K562 (cell line): ENCODE results near the gene PPP1R16B. TPM values are rescaled to one million over a fixed set of nuclear protein-coding genes. Genes with fewer than 3 reads are reported as not detected.

Source experiments
- ATAC-seq: fragments of 200-7000 bp; cut with Tn5 transposase; 3 replicates; pipeline ENCODE4 v1.9.1; 2020; ENCODE audit warnings: moderate library complexity
- BruUV-seq: library from RNA; stranded (reverse); fragments of 400-500 nt; replicated peaks from 2 replicates; lab custom pipeline; 2021; lab: Mats Ljungman, UMichigan
- CTCF ChIA-PET: fragments of 300-600 bp; formaldehyde crosslinking; extraction: SDS; loops from one replicate; lab custom pipeline; 2021; ENCODE audit warnings: low intra/inter-chr PET ratio; lab: Yijun Ruan, JAX
- POLR2A ChIA-PET: fragments of 300-600, 350-650 bp; sonication (Branson Sonifier 250); formaldehyde crosslinking; extraction: SDS; loops from one replicate; lab custom pipeline; 2021; ENCODE audit warnings: antibody characterized with exemption, inconsistent platforms; lab: Yijun Ruan, JAX
- DNase-seq, 4 experiments: peaks; one replicate each; pipeline versions ENCODE4 v3.0.0 to v3.0.0-alpha.2; 2011 to 2018; ENCODE audit warnings: low spot score in 3 of 4, mixed read lengths in 3 of 4; ENCODE audit errors: extremely low read depth in 1 of 4
- FAIRE-seq: peaks from 2 replicates; lab custom pipeline; 2011; peaks lifted over from hg19 to GRCh38; lab: Jason Lieb, UNC
- H2AFZ ChIP-seq: 2 replicates; pipeline ENCODE4 v1.6.0; 2011; ENCODE audit warnings: low read depth, low read length, control low read depth, inconsistent platforms
- H3K27ac ChIP-seq: fragments of 200-600 bp; 3 replicates; pipeline ENCODE4 v1.8.0; 2011; ENCODE audit warnings: low read depth, mild to moderate bottlenecking, control low read depth, inconsistent platforms, low read length, moderate library complexity, mixed read lengths; ENCODE audit errors: extremely low read depth
- H3K27me3 ChIP-seq, 2 experiments: fragments of 300-600 bp in 1 of 2; 2 replicates in 1 of 2; 3 replicates in 1 of 2; pipeline versions ENCODE4 v1.6.0 to v1.8.0; 2011; ENCODE audit warnings: inconsistent platforms in 2 of 2, low read length in 2 of 2, mild to moderate bottlenecking in 1 of 2, mixed read lengths in 1 of 2, moderate library complexity in 1 of 2; ENCODE audit not compliant: control insufficient read depth in 2 of 2, insufficient read depth in 2 of 2
- H3K36me3 ChIP-seq: fragments of 300-600 bp; 3 replicates; pipeline ENCODE4 v1.8.0; 2011; ENCODE audit warnings: mild to moderate bottlenecking, low read length, inconsistent platforms; ENCODE audit not compliant: control insufficient read depth, insufficient read depth
- H3K4me1 ChIP-seq, 2 experiments: fragments of 200-600 bp in 1 of 2; replicated peaks in 1 of 2; 2 replicates in 1 of 2; 3 replicates in 1 of 2; pipeline versions ENCODE4 v1.5.1 to v1.8.0; 2011; ENCODE audit warnings: inconsistent platforms in 2 of 2, low read length in 2 of 2, mild to moderate bottlenecking in 1 of 2, mixed read lengths in 1 of 2, moderate library complexity in 1 of 2; ENCODE audit not compliant: control insufficient read depth in 2 of 2, insufficient read depth in 2 of 2
- H3K4me2 ChIP-seq: 2 replicates; pipeline ENCODE4 v1.6.1; 2011; ENCODE audit warnings: low read length, control low read depth, inconsistent platforms, mixed read lengths; ENCODE audit not compliant: insufficient read depth
- H3K4me3 ChIP-seq: fragments of 200-600 bp; sonication (generic), shearing (Covaris generic); 2 replicates; pipeline ENCODE4 v1.5.1; 2016; ENCODE audit warnings: control low read depth, inconsistent platforms
- H3K79me2 ChIP-seq: fragments of 200-600 bp; 3 replicates; pipeline ENCODE4 v1.8.0; 2011; ENCODE audit warnings: low read length, inconsistent platforms; ENCODE audit not compliant: control insufficient read depth, insufficient read depth
- H3K9ac ChIP-seq, 2 experiments: 2 replicates each; pipeline versions ENCODE4 v1.6.0 to v1.6.1; 2011; ENCODE audit warnings: low read depth in 2 of 2, low read length in 2 of 2, control low read depth in 1 of 2, inconsistent platforms in 1 of 2, mild to moderate bottlenecking in 1 of 2, mixed read lengths in 1 of 2; ENCODE audit not compliant: insufficient read depth in 1 of 2
- H3K9me1 ChIP-seq: one replicate; pipeline ENCODE4 v1.6.0; 2011; ENCODE audit warnings: inconsistent platforms, mild to moderate bottlenecking, low read length, moderate library complexity; ENCODE audit not compliant: control insufficient read depth, insufficient read depth
- H3K9me3 ChIP-seq: replicated peaks from 2 replicates; pipeline ENCODE4 v1.5.1; 2011; ENCODE audit warnings: low read depth, low read length, inconsistent platforms; ENCODE audit not compliant: control insufficient read depth, insufficient read depth
- H4K20me1 ChIP-seq: replicated peaks from 2 replicates; pipeline ENCODE4 v1.6.1; 2011; ENCODE audit warnings: low read length, inconsistent platforms, mixed read lengths; ENCODE audit not compliant: control insufficient read depth, insufficient read depth
- ARID1B ChIP-seq: fragments of 450-650 bp; IDR thresholded peaks from 2 replicates; pipeline ENCODE4 v1.6.1; 2016; ENCODE audit warnings: antibody characterized with exemption, mild to moderate bottlenecking, inconsistent platforms
- EP300 ChIP-seq: IDR thresholded peaks from 2 replicates; pipeline ENCODE4 v1.6.1; 2012; ENCODE audit warnings: low read length, improper control_type of control experiment
- IFI16 ChIP-seq: fragments of 250-450 bp; sonication (Bioruptor Pico); IDR thresholded peaks from 2 replicates; pipeline ENCODE4 v2.1.2; 2022; ENCODE audit warnings: mild to moderate bottlenecking, inconsistent platforms
- IRF1 ChIP-seq: sonication (generic); formaldehyde crosslinking; IDR thresholded peaks from 2 replicates; pipeline ENCODE4 v1.8.0; 2022; ENCODE audit warnings: missing genetic modification reagents, mild to moderate bottlenecking, borderline replicate concordance
- KLF16 ChIP-seq: IDR thresholded peaks from 2 replicates; pipeline ENCODE4 v1.6.1; 2016; ENCODE audit warnings: antibody characterized with exemption
- MTA3 ChIP-seq: fragments of 450-650 bp; formaldehyde crosslinking; IDR thresholded peaks from 2 replicates; pipeline ENCODE4 v1.6.1; 2017; ENCODE audit warnings: mild to moderate bottlenecking, borderline replicate concordance
- POU5F1 ChIP-seq: fragments of 150-350 bp; IDR thresholded peaks from 2 replicates; pipeline ENCODE4 v1.6.1; 2014; ENCODE audit warnings: borderline replicate concordance, low read length, low read depth, mild to moderate bottlenecking; ENCODE audit not compliant: partially characterized antibody
- RBM39 ChIP-seq: fragments of 200-400 bp; formaldehyde crosslinking; optimal IDR thresholded peaks from 2 replicates; pipeline ENCODE3; 2018; ENCODE audit warnings: low read depth, low read length
- RFX1 ChIP-seq: fragments of 450-650 bp; IDR thresholded peaks from 2 replicates; pipeline ENCODE4 v1.6.1; 2016; ENCODE audit warnings: mild to moderate bottlenecking, moderate library complexity
- SETDB1 ChIP-seq: IDR thresholded peaks from one replicate; pipeline ENCODE4 v1.6.1; 2012; ENCODE audit warnings: low read length, control low read depth, inconsistent platforms
- SMARCA4 ChIP-seq: fragments of 450-650 bp; IDR thresholded peaks from 2 replicates; pipeline ENCODE4 v1.6.1; 2016
- TAL1 ChIP-seq: fragments of 450-650 bp; IDR thresholded peaks from 2 replicates; pipeline ENCODE4 v1.6.1; 2016; ENCODE audit warnings: mild to moderate bottlenecking
- TCF3 ChIP-seq: sonication (generic); formaldehyde crosslinking; IDR thresholded peaks from 2 replicates; pipeline ENCODE4 v1.4.0; 2020; ENCODE audit warnings: mild to moderate bottlenecking, missing genetic modification reagents
- ZNF197 ChIP-seq: fragments of 200-800 bp; sonication (Bioruptor generic); IDR thresholded peaks from 2 replicates; pipeline ENCODE4 v1.6.1; 2016; ENCODE audit warnings: low read depth, missing genetic modification characterization, missing compliant biosample characterization
- ZNF384 ChIP-seq: IDR thresholded peaks from 2 replicates; pipeline ENCODE4 v1.6.1; 2012; ENCODE audit warnings: low read depth, low read length, improper control_type of control experiment
- ZNF584 ChIP-seq: fragments of 200-800 bp; sonication (Bioruptor generic); IDR thresholded peaks from 2 replicates; pipeline ENCODE4 v1.6.1; 2016; ENCODE audit warnings: low read depth, mild to moderate bottlenecking, missing genetic modification characterization, missing compliant biosample characterization
- ZNF764 ChIP-seq: fragments of 250-450 bp; sonication (Bioruptor Pico); IDR thresholded peaks from 2 replicates; pipeline ENCODE4 v1.4.0; 2020; ENCODE audit warnings: low read depth, mild to moderate bottlenecking, moderate library complexity
- ZNF830 ChIP-seq: fragments of 250-450 bp; sonication (Bioruptor Pico); IDR thresholded peaks from 2 replicates; pipeline ENCODE4 v1.5.0; 2021; ENCODE audit warnings: mild to moderate bottlenecking
- WGBS: fragments of 100-300 bp; shearing (Covaris generic); methylation state at CpG from one replicate; pipeline ENCODE4 v1.1.6; 2016; ENCODE audit warnings: low coverage, mixed read lengths; ENCODE audit not compliant: insufficient coverage; ENCODE audit errors: missing lambda C conversion rate; 5-methylcytosine and 5-hydroxymethylcytosine counted together
- in situ Hi-C: fragments of 300-500 bp; cut with MboI; formaldehyde crosslinking; loops from 4 replicates; pipeline ENCODE4 v1.15.0; 2018; ENCODE audit warnings: inconsistent platforms, mixed read lengths
- intact Hi-C: fragments of 100-400 bp; cut with micrococcal nuclease; formaldehyde crosslinking; loops from 2 replicates; pipeline ENCODE4 v1.14.2; 2022
- polyA plus RNA-seq, 8 experiments: library from polyadenylated mRNA; depleted of rRNA in 4 of 8; stranded (reverse) in 5 of 8; unstranded in 3 of 8; fragments of >200 nt; fragmentation: Nextera tagmentation in 2 of 8; fragmentation: Illumina TruSeq in 1 of 8; extraction: Ambion mirVana in 2 of 8; extraction: Trizol in 1 of 8; gene quantifications; 2 replicates each; pipeline versions ENCODE4 v1.2.1 to v1.2.3, GENCODE V29; 2011 to 2014; ENCODE audit warnings: inconsistent platforms in 1 of 8, missing spikeins in 1 of 8
- total RNA-seq, 7 experiments: library from RNA; depleted of rRNA in 6 of 7; stranded (reverse); fragments of >200 nt in 6 of 7; fragmentation: Illumina TruSeq in 2 of 7; extraction: Trizol in 2 of 7; gene quantifications; 2 replicates each; pipeline versions ENCODE4 v1.2.1 to v1.2.3, GENCODE V29; 2011 to 2021; ENCODE audit warnings: low replicate concordance in 1 of 7
- TF ChIP-seq, protein P1 (sequence below): IDR thresholded peaks from 2 replicates; pipeline ENCODE4 v1.6.1; 2012; ENCODE audit warnings: low read depth, low read length, improper control_type of control experiment, borderline replicate concordance
- TF ChIP-seq, protein P2 (sequence below): fragments of 450-650 bp; conservative IDR thresholded peaks from 2 replicates; pipeline ENCODE4 v1.6.1; 2016; ENCODE audit warnings: missing genetic modification characterization, low read depth, mild to moderate bottlenecking, missing compliant biosample characterization, moderate library complexity

Gene PPP1R16B
- total and polyA plus RNA-seq, 9 of the 15 experiments (the other 6 are each of a cell fraction or from before 2014, with no cell fraction given), result 1.5 to 11.5 (median 6.8) TPM

- TF ChIP-seq, protein P1, sequence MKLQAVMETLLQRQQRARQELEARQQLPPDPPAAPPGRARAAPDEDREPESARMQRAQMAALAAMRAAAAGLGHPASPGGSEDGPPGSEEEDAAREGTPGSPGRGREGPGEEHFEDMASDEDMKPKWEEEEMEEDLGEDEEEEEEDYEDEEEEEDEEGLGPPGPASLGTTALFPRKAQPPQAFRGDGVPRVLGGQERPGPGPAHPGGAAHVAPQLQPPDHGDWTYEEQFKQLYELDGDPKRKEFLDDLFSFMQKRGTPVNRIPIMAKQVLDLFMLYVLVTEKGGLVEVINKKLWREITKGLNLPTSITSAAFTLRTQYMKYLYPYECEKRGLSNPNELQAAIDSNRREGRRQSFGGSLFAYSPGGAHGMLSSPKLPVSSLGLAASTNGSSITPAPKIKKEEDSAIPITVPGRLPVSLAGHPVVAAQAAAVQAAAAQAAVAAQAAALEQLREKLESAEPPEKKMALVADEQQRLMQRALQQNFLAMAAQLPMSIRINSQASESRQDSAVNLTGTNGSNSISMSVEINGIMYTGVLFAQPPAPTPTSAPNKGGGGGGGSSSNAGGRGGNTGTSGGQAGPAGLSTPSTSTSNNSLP, result no peak
Measured at GRCh38 chr20:38856570-38856969, 51.1 kb downstream of the PPP1R16B start (continued).

DNA sequence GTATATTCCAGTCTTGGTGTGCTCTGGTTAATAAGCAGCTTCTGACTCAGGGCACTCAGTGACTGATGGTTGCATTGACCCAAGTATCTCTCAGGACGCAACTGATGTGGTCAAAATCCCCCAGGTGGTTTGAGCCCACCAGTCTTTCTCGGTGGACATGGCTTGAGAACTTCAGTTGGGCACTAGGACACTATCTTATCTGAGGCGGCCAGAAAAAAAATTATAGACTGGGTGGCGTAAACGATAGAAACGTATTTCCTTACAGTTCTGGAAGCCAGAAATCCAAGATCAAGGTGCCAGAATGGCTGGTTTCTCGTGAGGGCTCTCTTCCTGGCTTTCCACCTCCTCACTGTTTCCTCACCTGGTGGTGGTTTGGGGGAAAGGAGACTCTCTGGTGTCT lies 52.2 kb downstream of the PPP1R16B start:
- no peaks in the 10 kb centered on the region for H3K9me1 ChIP-seq
- H3K4me2 ChIP-seq, result peak overlapping the region; percentile 44
- peak overlapping the region; percentile 90 for H2AFZ ChIP-seq
- BruUV-seq, result no TSS peak
- CTCF ChIA-PET, result no interaction called here
- no peaks in the 10 kb centered on the region for H4K20me1 ChIP-seq
- POLR2A ChIA-PET, result interaction anchor here (0.6 to 1.2 kb wide), 5 partner anchors 10 to 61 kb away, joined by 3 read pairs; no protein-coding TSS in a partner anchor
- no peak overlapping the region for H3K4me3 ChIP-seq
- H3K36me3 ChIP-seq, result no peaks in the 10 kb centered on the region
- intact Hi-C loops (no loop called here), in situ Hi-C loops (no loop called here)
- H3K27me3 ChIP-seq, result no peaks in the 10 kb centered on the region
- no peak for ATAC-seq
- H3K4me1 ChIP-seq, result peaks cover 30 to 77% of the 10 kb centered on the region in 2 experiments
- peak in 2 of 4 experiments; percentile 22 to 35 for DNase-seq
- WGBS, result 0% methylated on average over 7 of the region's 7 CpGs
- no peaks in the 10 kb centered on the region; the same call in 2 of the 3 replicates for H3K79me2 ChIP-seq
- no peak for FAIRE-seq
- no peaks in the 10 kb centered on the region for H3K9me3 ChIP-seq
- H3K9ac ChIP-seq, result peak overlapping the region in 1 of 2 experiments; percentile 17; a peak in 2 of 4 replicates
- H3K27ac ChIP-seq, result peak overlapping the region; percentile 35; the same call in 2 of the 3 replicates
- no peak for TF ChIP-seq SETDB1
- TF ChIP-seq RBM39, result no peak
- peak; percentile 35; the same call in 1 of the 2 replicates for TF ChIP-seq TAL1
- TF ChIP-seq POU5F1, result no peak
- TF ChIP-seq ZNF584 (CRISPR knock-in tag), result 0 out of 2 replicates have a peak, but pooled peaks have one; percentile 26
- no peak for TF ChIP-seq IFI16
- peak; percentile 18; the same call in 1 of the 2 replicates for TF ChIP-seq ZNF384
- TF ChIP-seq KLF16, result peak; percentile 9; the same call in 1 of the 2 replicates
- TF ChIP-seq RFX1, result no peak
- TF ChIP-seq EP300, result peak; percentile 35; the same call in 1 of the 2 replicates
- TF ChIP-seq TCF3 (CRISPR knock-in tag), result peak; percentile 57; the same call in 1 of the 2 replicates
- peak; percentile 34; the same call in 1 of the 2 replicates for TF ChIP-seq SMARCA4
- TF ChIP-seq IRF1 (CRISPR knock-in tag), result no peak
- no peak for TF ChIP-seq ZNF197 (CRISPR knock-in tag)
- 0 out of 2 replicates have a peak, but pooled peaks have one; percentile 39 for TF ChIP-seq MTA3
- no peak for TF ChIP-seq ZNF764 (CRISPR knock-in tag)
- TF ChIP-seq, protein P2, sequence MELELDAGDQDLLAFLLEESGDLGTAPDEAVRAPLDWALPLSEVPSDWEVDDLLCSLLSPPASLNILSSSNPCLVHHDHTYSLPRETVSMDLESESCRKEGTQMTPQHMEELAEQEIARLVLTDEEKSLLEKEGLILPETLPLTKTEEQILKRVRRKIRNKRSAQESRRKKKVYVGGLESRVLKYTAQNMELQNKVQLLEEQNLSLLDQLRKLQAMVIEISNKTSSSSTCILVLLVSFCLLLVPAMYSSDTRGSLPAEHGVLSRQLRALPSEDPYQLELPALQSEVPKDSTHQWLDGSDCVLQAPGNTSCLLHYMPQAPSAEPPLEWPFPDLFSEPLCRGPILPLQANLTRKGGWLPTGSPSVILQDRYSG (tag), result no peak
- no peak for TF ChIP-seq ZNF830 (CRISPR knock-in tag)
- TF ChIP-seq ARID1B, result peak; percentile 64
